Measurements from ENCODE around the gene ZNF845.
"Not testable (repeated sequence)": the region's sequence is repeated elsewhere in the genome, so short reads cannot be mapped to it uniquely, and the experiment has no call there.

The ZNF845 gene

DNA sequence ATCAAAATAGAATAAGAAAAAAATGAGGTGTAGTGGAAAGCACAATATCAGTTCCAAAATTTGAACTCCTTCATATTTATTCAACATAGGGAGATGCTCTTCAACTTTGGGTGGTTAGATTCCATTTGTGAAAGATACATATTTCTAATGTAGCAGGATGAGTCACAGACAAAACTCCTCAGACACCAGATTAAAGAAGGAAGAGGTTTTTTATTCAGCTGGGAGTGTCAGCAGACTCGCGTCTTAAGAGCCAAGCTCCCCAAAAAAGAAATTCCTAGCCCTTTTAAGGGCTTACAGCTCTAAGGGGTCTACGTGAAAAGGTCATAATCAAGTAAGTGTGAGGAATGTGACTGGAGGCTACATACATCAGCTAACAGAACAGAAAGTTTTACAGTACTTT, 54.6 kb downstream of the ZNF845 start:
- DNase-seq, result no peak

DNA sequence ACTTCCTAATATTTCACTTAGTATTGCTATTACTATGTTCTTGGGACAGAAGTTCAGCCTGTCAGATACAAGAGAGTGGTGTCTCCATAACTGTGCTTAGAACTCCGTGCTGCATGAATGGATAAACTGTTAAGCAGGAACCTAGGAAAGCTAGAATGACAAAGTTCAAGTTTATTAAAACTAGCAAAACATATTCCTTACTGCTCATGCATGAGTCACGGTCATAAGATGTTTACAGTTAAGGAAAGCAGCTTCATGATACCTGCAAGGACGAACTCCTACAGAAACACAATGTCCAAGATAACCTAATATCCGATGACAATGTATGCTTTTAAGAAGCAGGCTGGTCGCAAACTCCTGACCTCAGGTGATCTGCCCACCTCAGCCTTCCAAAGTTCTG, 55.4 kb downstream of the ZNF845 start:
- no peak for DNase-seq

DNA sequence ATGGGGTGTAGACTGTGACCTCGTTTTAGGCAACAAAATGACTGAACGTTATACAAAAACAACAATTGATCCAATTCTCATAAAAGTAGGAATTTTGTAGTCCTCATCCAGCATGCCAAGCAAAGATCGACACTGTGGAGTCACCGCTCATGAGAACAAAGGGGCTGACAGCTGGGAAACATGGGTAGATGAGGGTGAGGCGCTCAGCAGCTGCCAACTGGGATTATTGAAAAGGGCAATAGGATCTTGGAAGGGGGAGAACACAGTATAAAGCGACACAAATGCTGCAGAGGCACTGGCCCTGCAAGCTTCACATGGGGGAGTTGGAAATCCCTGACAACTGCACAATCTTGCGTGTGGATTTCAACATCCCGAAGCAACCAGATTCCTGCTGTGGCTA, 56.0 kb downstream of the ZNF845 start:
- DNase-seq, result no peak

DNA sequence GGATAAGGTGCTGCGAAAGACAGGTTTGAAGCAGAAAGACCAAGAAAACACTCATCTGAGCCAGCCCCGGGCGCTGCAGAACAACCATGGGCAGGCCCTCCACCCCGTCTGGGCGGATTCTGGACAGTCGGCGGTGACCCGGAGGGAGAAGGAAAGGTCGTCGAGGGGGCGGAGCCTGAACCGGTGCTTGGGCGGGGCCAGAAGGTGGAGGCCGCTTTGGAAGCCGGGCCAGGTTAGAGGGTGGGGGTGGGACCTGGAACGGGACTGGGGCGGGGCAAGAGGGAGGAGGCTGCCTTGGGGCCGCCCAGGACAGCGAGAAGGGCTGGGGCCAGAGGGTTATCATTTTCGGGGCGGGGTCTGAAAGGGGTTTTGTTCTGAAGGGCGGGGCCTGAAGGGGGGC, 56.4 kb downstream of the ZNF845 start:
- DNase-seq, result no peak

DNA sequence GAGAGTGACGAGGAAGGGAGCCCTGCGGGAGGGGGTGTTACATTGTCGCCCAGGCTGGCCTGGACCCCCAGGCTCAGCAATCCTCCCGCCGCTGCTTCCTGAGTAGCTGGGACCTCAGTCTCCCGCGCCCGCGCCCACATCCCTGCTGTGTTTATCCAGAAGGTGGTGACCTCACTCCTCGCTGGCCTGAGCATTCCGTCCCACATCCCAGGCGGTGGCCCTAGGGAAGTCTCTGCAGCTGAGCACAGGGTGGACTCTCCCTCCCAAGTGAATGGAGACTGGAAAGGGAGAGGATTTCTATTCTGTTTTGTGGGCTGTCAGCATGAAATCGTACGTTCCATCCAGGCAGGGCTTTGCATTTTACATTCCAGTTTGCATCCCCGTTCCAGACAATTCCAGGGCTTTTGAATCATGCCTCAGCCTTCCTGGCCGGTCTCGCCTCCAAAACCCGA, 61.0 kb downstream of the ZNF845 start:
- DNase-seq, result no peak

DNA sequence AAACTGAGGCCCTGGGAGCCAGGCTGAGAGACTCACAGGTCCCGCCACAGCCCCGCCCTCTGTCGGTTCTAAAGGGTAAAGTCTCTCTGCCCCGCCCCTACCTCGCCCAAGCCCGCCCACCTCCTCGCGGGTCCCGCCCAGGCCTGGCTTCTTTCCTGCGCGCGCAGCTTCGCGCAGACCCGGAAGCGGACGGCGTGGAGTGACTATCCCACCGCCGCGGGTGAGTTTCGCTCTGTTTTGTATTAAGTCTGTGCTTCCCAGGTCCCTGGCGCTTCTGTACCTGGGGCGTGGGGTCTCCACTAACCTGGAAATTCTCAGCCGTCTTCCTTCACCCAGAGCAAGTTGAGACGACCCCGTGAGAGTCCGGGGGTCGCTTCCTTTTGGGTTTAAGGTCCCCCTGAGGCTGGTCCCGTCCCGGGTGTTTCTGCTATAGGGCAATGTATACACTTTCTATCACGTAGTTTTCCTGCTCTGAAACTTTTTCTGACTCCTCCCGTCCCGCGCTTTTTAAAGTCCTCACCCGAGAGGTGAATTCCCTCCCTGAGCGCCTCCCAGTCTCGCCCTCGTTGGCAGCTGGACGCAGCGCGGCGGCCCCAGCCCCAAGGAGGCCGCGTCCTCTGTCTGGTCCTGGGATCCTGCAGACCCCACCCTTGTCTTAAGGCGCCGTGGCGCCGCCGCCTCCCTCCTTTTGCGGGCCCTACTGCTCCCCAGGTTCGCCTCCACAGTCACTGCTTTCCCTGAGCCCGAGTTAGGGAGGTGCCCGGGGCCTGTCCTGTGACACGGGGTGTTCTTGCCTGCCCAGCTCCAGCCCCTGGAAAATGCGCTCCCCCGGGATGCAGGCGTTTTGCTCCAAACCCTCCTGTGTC, 61.7 kb downstream of the ZNF845 start, which contains the start of gene ZNF765:
Gene ZNF765 (plus strand): TSS at position 176 of the 866 bp plus-strand sequence. CDS start 2,867 bp downstream, outside the sequence.
- DNase-seq, result peak; percentile 75

DNA sequence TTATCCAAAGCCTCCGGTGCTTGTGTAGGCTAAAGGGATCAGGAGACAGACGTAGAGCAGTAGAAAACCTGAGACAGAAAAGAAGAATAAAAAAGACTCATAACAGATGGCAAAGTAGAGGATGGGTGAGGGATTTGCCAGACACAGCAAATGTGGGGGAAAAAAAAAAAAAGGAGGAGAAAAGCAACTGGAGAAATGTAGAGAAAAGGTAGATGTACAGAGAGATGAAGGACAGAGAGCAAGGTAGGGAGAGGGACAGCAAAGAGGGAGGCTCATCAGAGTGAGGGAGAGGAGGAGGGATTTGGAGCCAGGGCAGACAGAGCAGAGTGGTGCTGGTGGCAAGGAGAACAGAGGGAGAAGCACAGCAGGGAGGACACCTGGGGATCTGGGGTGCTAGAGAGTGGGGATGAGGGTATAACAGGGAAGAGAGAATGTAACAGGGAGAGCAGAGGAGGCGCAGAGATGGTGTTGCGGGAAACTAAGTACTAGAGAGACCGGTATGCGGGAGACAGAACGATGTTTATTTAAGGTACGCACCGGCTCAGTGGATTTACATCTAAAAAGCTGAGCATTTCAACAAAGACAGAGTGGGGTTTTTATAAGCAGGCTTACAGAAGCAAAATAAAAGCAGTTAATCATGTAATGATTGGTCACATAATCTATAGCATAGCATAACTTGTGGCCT, 62.4 kb downstream of the ZNF845 start:
- not testable (repeated sequence) for DNase-seq

DNA sequence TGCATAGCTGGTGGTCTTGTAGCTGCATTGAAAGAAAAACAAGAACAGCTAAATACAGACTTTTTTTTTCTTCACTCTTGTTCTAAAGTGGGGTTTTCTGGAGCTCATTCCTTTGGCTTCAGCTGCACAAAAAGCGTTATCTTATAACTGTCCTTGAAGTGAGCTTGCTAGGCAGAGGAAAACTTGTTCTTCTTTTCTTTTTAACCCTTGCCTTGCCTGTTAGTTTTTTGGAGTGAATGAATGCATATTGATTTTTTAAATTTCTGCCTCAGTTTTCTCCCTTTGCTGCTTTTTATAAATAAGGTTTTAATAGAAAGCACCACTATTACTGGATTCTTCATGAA, 62.9 kb downstream of the ZNF845 start:
- DNase-seq, result no peak

DNA sequence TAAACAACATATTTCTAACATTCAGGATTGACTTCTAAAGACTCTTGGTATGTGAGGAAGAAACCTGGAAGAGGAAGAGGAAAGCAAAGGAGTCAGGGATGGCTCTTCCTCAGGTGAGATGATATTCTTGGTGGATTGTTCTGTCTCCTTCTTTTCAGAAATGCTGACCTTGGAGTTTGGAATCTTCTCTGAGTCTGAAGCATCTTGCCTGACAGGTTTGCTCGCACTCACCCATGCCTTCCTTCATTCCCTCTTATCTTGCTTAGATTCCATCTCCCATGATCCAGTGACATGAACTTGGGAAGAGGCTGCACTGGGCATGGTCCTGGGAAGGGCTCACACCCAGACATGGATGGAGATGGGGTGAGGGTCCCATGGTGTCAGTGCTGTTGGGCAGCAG, 64.4 kb downstream of the ZNF845 start:
- not testable (repeated sequence) for DNase-seq

Data from DMS79 (cell line).